H1 (cell line): ENCODE data around the gene WIPI1. TPM values are rescaled to one million over a fixed set of nuclear protein-coding genes. Genes with fewer than 3 reads are reported as not detected.

ENCODE experiments used
- CTCF ChIA-PET: fragments of 300-600 bp; sonication (Branson Sonifier 250); formaldehyde crosslinking; loops from one replicate; lab custom pipeline; 2021; ENCODE audit not compliant: partially characterized antibody; lab: Charles Lee
- POLR2A ChIA-PET: fragments of 300-600 bp; sonication (Branson Sonifier 250); formaldehyde crosslinking; loops from one replicate; lab custom pipeline; 2021; ENCODE audit warnings: inconsistent platforms; ENCODE audit not compliant: partially characterized antibody; lab: Charles Lee
- DNase-seq, 2 experiments: peaks; one replicate each; pipeline versions ENCODE4 v3.0.0 to v3.0.0-alpha.2; 2010 to 2022; ENCODE audit warnings: low spot score in 2 of 2, low read depth in 1 of 2, mixed read lengths in 1 of 2
- FAIRE-seq: peaks from 2 replicates; lab custom pipeline; 2011; peaks lifted over from hg19 to GRCh38; lab: Jason Lieb, UNC
- H2AFZ ChIP-seq: 2 replicates; pipeline ENCODE4 v1.8.1; 2012; ENCODE audit warnings: low read length, inconsistent platforms
- H2AK5ac ChIP-seq: 2 replicates; pipeline ENCODE4 v1.6.1; 2013; ENCODE audit warnings: low read depth, low read length
- H2BK120ac ChIP-seq: replicated peaks from 2 replicates; pipeline ENCODE3; 2013; ENCODE audit warnings: low read depth, low read length, inconsistent platforms
- H2BK12ac ChIP-seq: 2 replicates; pipeline ENCODE4 v1.6.1; 2013; ENCODE audit warnings: low read depth, low read length
- H2BK15ac ChIP-seq: 2 replicates; pipeline ENCODE4 v1.6.1; 2013; ENCODE audit warnings: low read length
- H2BK20ac ChIP-seq: 2 replicates; pipeline ENCODE4 v1.6.1; 2013; ENCODE audit warnings: low read length
- H2BK5ac ChIP-seq: 2 replicates; pipeline ENCODE4 v1.6.1; 2013; ENCODE audit warnings: low read depth, low read length
- H3K14ac ChIP-seq: 2 replicates; pipeline ENCODE4 v1.6.1; 2013; ENCODE audit warnings: inconsistent platforms; ENCODE audit not compliant: insufficient read length
- H3K18ac ChIP-seq: 2 replicates; pipeline ENCODE4 v1.6.1; 2013; ENCODE audit warnings: low read length; ENCODE audit errors: extremely low read depth
- H3K23ac ChIP-seq: 2 replicates; pipeline ENCODE4 v1.6.1; 2013; ENCODE audit warnings: inconsistent platforms; ENCODE audit not compliant: insufficient read length
- H3K23me2 ChIP-seq: 2 replicates; pipeline ENCODE4 v1.6.1; 2013; ENCODE audit warnings: low read depth, low read length
- H3K27ac ChIP-seq: 2 replicates; pipeline ENCODE4 v1.6.1; 2011; ENCODE audit warnings: low read depth, low read length, inconsistent platforms
- H3K27me3 ChIP-seq, 4 experiments: replicated peaks in 1 of 4; 1 replicate in 1 of 4; 2 replicates in 3 of 4; pipeline versions ENCODE4 v1.6.1 to v1.8.1; 2011 to 2013; ENCODE audit warnings: low read length in 3 of 4, mild to moderate bottlenecking in 3 of 4, inconsistent platforms in 2 of 4, mixed read lengths in 2 of 4, moderate library complexity in 1 of 4; ENCODE audit not compliant: control insufficient read depth in 3 of 4, insufficient read depth in 3 of 4; ENCODE audit errors: extremely low read depth in 1 of 4
- H3K36me3 ChIP-seq, 4 experiments: 2 replicates each; pipeline versions ENCODE4 v1.6.1 to v1.8.1; 2011 to 2013; ENCODE audit warnings: mild to moderate bottlenecking in 4 of 4, low read length in 3 of 4, moderate library complexity in 2 of 4, control low read depth in 1 of 4, inconsistent platforms in 1 of 4; ENCODE audit not compliant: insufficient read depth in 4 of 4, control insufficient read depth in 2 of 4
- H3K4ac ChIP-seq: replicated peaks from 2 replicates; pipeline ENCODE3; 2013; ENCODE audit warnings: low read length, low read depth, mixed read lengths, inconsistent platforms; ENCODE audit not compliant: insufficient read length
- H3K4me1 ChIP-seq, 4 experiments: replicated peaks in 1 of 4; 1 replicate in 1 of 4; 2 replicates in 3 of 4; pipeline versions ENCODE4 v1.6.1 to v1.8.1; 2011 to 2013; ENCODE audit warnings: low read length in 3 of 4, inconsistent platforms in 2 of 4, mixed read lengths in 1 of 4; ENCODE audit not compliant: insufficient read depth in 4 of 4, control insufficient read depth in 3 of 4
- H3K4me2 ChIP-seq, 2 experiments: 2 replicates each; pipeline versions ENCODE4 v1.6.1 to v1.8.1; 2011 to 2013; ENCODE audit warnings: low read depth in 2 of 2, low read length in 2 of 2, control low read depth in 1 of 2, inconsistent platforms in 1 of 2, mild to moderate bottlenecking in 1 of 2; ENCODE audit not compliant: insufficient read depth in 1 of 2
- H3K4me3 ChIP-seq, 4 experiments: fragments of 200-600, 300-600 bp in 1 of 4; sonication (generic), shearing (Covaris generic), sonication (Bioruptor Twin) in 1 of 4; 2 replicates each; pipeline versions ENCODE4 v1.5.1 to v1.8.1; 2011 to 2016; ENCODE audit warnings: low read length in 4 of 4, low read depth in 3 of 4, control low read depth in 2 of 4, inconsistent platforms in 2 of 4, mild to moderate bottlenecking in 2 of 4, mixed read lengths in 1 of 4, moderate library complexity in 1 of 4; ENCODE audit not compliant: insufficient read depth in 2 of 4; ENCODE audit errors: extremely low read depth in 1 of 4
- H3K56ac ChIP-seq: replicated peaks from 2 replicates; pipeline ENCODE3; 2013; ENCODE audit warnings: low read depth, mild to moderate bottlenecking, mixed read lengths, low read length, inconsistent platforms; ENCODE audit not compliant: insufficient read length
- H3K79me1 ChIP-seq: 2 replicates; pipeline ENCODE4 v1.6.1; 2013; ENCODE audit warnings: low read depth, low read length, control low read depth
- H3K79me2 ChIP-seq, 2 experiments: 2 replicates each; pipeline versions ENCODE4 v1.6.1 to v1.8.1; 2012 to 2013; ENCODE audit warnings: low read length in 2 of 2, mild to moderate bottlenecking in 2 of 2, inconsistent platforms in 1 of 2; ENCODE audit not compliant: insufficient read depth in 2 of 2, control insufficient read depth in 1 of 2
- H3K9ac ChIP-seq, 4 experiments: replicated peaks in 1 of 4; 1 replicate in 1 of 4; 2 replicates in 3 of 4; pipeline versions ENCODE4 v1.6.1 to v1.8.1; 2011 to 2013; ENCODE audit warnings: low read depth in 3 of 4, low read length in 3 of 4, control low read depth in 2 of 4, mild to moderate bottlenecking in 2 of 4, moderate library complexity in 2 of 4, inconsistent platforms in 1 of 4; ENCODE audit errors: extremely low read depth in 1 of 4
- H3K9me3 ChIP-seq, 2 experiments: 2 replicates each; pipeline versions ENCODE4 v1.6.1 to v1.8.1; 2012 to 2013; ENCODE audit warnings: mild to moderate bottlenecking in 2 of 2, moderate library complexity in 2 of 2, control low read depth in 1 of 2, inconsistent platforms in 1 of 2, low read depth in 1 of 2, low read length in 1 of 2, mixed read lengths in 1 of 2; ENCODE audit not compliant: insufficient read depth in 2 of 2
- H4K20me1 ChIP-seq, 2 experiments: replicated peaks in 1 of 2; 2 replicates each; pipeline versions ENCODE3 to v1.8.1; 2011 to 2013; ENCODE audit warnings: inconsistent platforms in 2 of 2, low read length in 2 of 2, mild to moderate bottlenecking in 1 of 2; ENCODE audit not compliant: insufficient read depth in 2 of 2, control insufficient read depth in 1 of 2
- H4K5ac ChIP-seq: 2 replicates; pipeline ENCODE4 v1.6.1; 2013; ENCODE audit warnings: low read length, low read depth, mixed read lengths, inconsistent platforms; ENCODE audit not compliant: insufficient read length
- H4K8ac ChIP-seq: 2 replicates; pipeline ENCODE4 v1.8.0; 2013; ENCODE audit warnings: mild to moderate bottlenecking, moderate library complexity, low read length, inconsistent platforms; ENCODE audit not compliant: insufficient read depth; ENCODE audit errors: extremely low read depth
- H4K91ac ChIP-seq: replicated peaks from 2 replicates; pipeline ENCODE3; 2013; ENCODE audit warnings: low read length, mixed read lengths, inconsistent platforms; ENCODE audit not compliant: insufficient read length
- BCL11A ChIP-seq, 2 experiments: IDR thresholded peaks; one replicate each; pipeline ENCODE4 v1.6.1; 2011; ENCODE audit warnings: low read depth in 2 of 2, low read length in 2 of 2, mild to moderate bottlenecking in 2 of 2
- FOSL1 ChIP-seq: IDR thresholded peaks from 2 replicates; pipeline ENCODE4 v1.6.1; 2011; ENCODE audit warnings: mild to moderate bottlenecking, low read depth, low read length, moderate library complexity; ENCODE audit not compliant: insufficient read depth
- KDM5A ChIP-seq: fragments of 200-600 bp; IDR thresholded peaks from 2 replicates; pipeline ENCODE4 v1.7.1; 2012; ENCODE audit warnings: mild to moderate bottlenecking, low read length, inconsistent platforms, mixed read lengths
- SP2 ChIP-seq: IDR thresholded peaks from 2 replicates; pipeline ENCODE4 v1.6.1; 2012; ENCODE audit warnings: mild to moderate bottlenecking, low read length, inconsistent platforms
- SP4 ChIP-seq: IDR thresholded peaks from 2 replicates; pipeline ENCODE4 v1.6.1; 2012; ENCODE audit warnings: low read length, inconsistent platforms
- TBP ChIP-seq: IDR thresholded peaks from 2 replicates; pipeline ENCODE4 v1.6.1; 2011; ENCODE audit warnings: low read depth, low read length, improper control_type of control experiment
- WGBS, 2 experiments: shearing (Covaris generic) in 1 of 2; methylation state at CpG; one replicate each; pipeline versions ENCODE4 v1.1.6 to v1.1.7; 2013 to 2015; ENCODE audit warnings: low lambda C conversion rate in 2 of 2, mixed read lengths in 2 of 2, inconsistent platforms in 1 of 2, low coverage in 1 of 2, missing lambda C conversion rate in 1 of 2; ENCODE audit not compliant: insufficient replicate concordance in 2 of 2, insufficient coverage in 1 of 2, insufficient read length in 1 of 2; ENCODE audit errors: extremely low coverage in 1 of 2, missing lambda C conversion rate in 1 of 2; 5-methylcytosine and 5-hydroxymethylcytosine counted together
- polyA plus RNA-seq, 7 experiments: library from polyadenylated mRNA; depleted of rRNA in 3 of 7; stranded (reverse) in 5 of 7; unstranded in 2 of 7; fragments of >200 nt in 5 of 7; fragments of 200-250 nt in 2 of 7; gene quantifications; 1 replicate in 5 of 7; 2 replicates in 1 of 7; 4 replicates in 1 of 7; pipeline versions ENCODE4 v1.2.1 to v1.2.3, GENCODE V29; 2011 to 2013; ENCODE audit warnings: missing spikeins in 2 of 7, mixed read lengths in 2 of 7
- total RNA-seq: library from RNA; stranded (reverse); fragmentation: NEBNext Ultra II Directional; extraction: Animal tissue kit (Norgen Biotek cat#: 25700); gene quantifications from 2 replicates; pipeline ENCODE4 v1.2.1, GENCODE V29; 2021

Gene WIPI1
- total and polyA plus RNA-seq, 2 of the 8 experiments (the other 6 are each of a cell fraction or from before 2014, with no cell fraction given), result 16.6 to 17.4 TPM

DNA sequence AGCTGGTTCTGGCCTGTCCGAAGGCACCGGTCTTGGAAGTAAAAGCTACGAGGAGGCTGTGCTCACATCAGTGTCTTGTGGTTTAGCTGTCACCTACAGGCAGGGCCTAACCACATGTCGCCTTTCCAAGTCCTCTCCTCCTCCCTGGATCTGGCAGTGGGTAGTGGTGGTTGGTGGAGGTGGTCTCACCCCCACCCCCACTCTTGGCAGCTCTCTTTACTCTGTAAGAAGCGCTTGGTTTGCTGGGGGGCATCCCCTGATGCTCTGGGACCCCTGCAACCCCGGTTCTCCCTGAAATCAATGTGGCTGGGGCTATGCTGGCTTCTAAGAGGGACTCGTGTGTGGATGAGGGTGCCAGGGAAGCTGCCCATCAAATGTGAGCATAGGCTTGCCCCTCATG, 68.3 kb downstream of the WIPI1 start:
- Histone ChIP-seq H3K4me2 (no peak overlapping the region), H4K20me1 (no peaks in the 10 kb centered on the region), H3K23ac (no peak overlapping the region), H2AK5ac (peak overlapping the region; percentile 75; the same call in 1 of the 2 replicates), H3K79me2 (no peaks in the 10 kb centered on the region), H3K27me3 (no peaks in the 10 kb centered on the region; a peak in 1 of 7 replicates), H3K14ac (no peak overlapping the region), H3K9me3 (no peaks in the 10 kb centered on the region), H3K27ac (no peak overlapping the region), H4K8ac (no peak overlapping the region), H3K23me2 (no peaks in the 10 kb centered on the region), H2BK12ac (no peak overlapping the region), H3K56ac (no peak overlapping the region), H2BK20ac (no peak overlapping the region), H2BK15ac (peak overlapping the region; percentile 81; the same call in 1 of the 2 replicates), H2BK5ac (no peak overlapping the region), H4K5ac (no peak overlapping the region), H2AFZ (no peak overlapping the region), H3K4ac (no peak overlapping the region), H3K4me3 (no peak overlapping the region), H3K79me1 (no peaks in the 10 kb centered on the region), H3K18ac (no peak overlapping the region), H3K9ac (no peak overlapping the region), H2BK120ac (no peak overlapping the region), H3K36me3 (no peaks in the 10 kb centered on the region), H3K4me1 (no peaks in the 10 kb centered on the region), H4K91ac (no peak overlapping the region)
- 95% methylated on average over 6 of the region's 7 CpGs; no CpG with 5 or more reads in 1 of the 2 experiments for WGBS, 2 experiments
- ChIA-PET POLR2A (no interaction called here), CTCF (interaction anchor here (1.0 to 5.6 kb wide), 5 partner anchors 9 to 100 kb away, joined by 3 to 41 read pairs (median 3); no protein-coding TSS in a partner anchor)
- DNase-seq, result no peak
- no peak for FAIRE-seq
- TF ChIP-seq SP4 (no peak), TBP (no peak), SP2 (no peak), FOSL1 (no peak), BCL11A (IDR thresholded peaks at IDR 0.05; ENCODE audit: low read depth in 2 of 2, low read length in 2 of 2) (no peak), KDM5A (no peak)
- TF ChIP-seq, all 59 proteins: peak for 0
